HepG2 (cell line): Measurements from ENCODE around the gene GYS1. TPM values are rescaled to one million over a fixed set of nuclear protein-coding genes. Genes with fewer than 3 reads are reported as not detected.

ENCODE experiments used
- ATAC-seq: fragments of 200-7000 bp; cut with Tn5 transposase; 3 replicates; pipeline ENCODE4 v1.9.1; 2020; ENCODE audit warnings: mild to moderate bottlenecking, moderate library complexity
- BruUV-seq: library from RNA; stranded (reverse); fragments of 400-500 nt; replicated peaks from 2 replicates; lab custom pipeline; 2021; lab: Mats Ljungman, UMichigan
- CTCF ChIA-PET: fragments of 300-600 bp; formaldehyde crosslinking; extraction: SDS; loops from one replicate; lab custom pipeline; 2021; ENCODE audit warnings: low total read pairs, inconsistent platforms, low intra/inter-chr PET ratio; lab: Yijun Ruan, JAX
- POLR2A ChIA-PET: fragments of 350-600 bp; sonication (Branson Sonifier 250); formaldehyde crosslinking; loops from one replicate; lab custom pipeline; 2020; ENCODE audit warnings: antibody characterized with exemption, inconsistent platforms; lab: Yijun Ruan, JAX
- DNase-seq: peaks from one replicate; pipeline ENCODE4 v3.0.0-alpha.2; 2015; ENCODE audit warnings: low spot score
- FAIRE-seq: peaks from 3 replicates; lab custom pipeline; 2011; peaks lifted over from hg19 to GRCh38; lab: Jason Lieb, UNC
- H2AFZ ChIP-seq: one replicate; pipeline ENCODE4 v1.6.1; 2011; ENCODE audit warnings: low read length, inconsistent platforms
- H3K27ac ChIP-seq: fragments of 300-600 bp; 3 replicates; pipeline ENCODE4 v1.8.0; 2011; ENCODE audit warnings: mixed run types, mild to moderate bottlenecking, mixed read lengths, low read length, inconsistent platforms; ENCODE audit not compliant: insufficient read depth; ENCODE audit errors: extremely low read length
- H3K27me3 ChIP-seq, 2 experiments: fragments of 200-600 bp in 1 of 2; 2 replicates in 1 of 2; 3 replicates in 1 of 2; pipeline versions ENCODE4 v1.6.0 to v1.8.0; 2011; ENCODE audit warnings: low read length in 2 of 2, mild to moderate bottlenecking in 2 of 2, moderate library complexity in 2 of 2, inconsistent platforms in 1 of 2; ENCODE audit not compliant: insufficient read depth in 2 of 2, control insufficient read depth in 1 of 2
- H3K36me3 ChIP-seq, 2 experiments: fragments of 200-600 bp in 1 of 2; replicated peaks in 1 of 2; 2 replicates in 1 of 2; 3 replicates in 1 of 2; pipeline versions ENCODE4 v1.5.1 to v1.8.0; 2011; ENCODE audit warnings: low read length in 2 of 2, inconsistent platforms in 1 of 2; ENCODE audit not compliant: insufficient read depth in 2 of 2, control insufficient read depth in 1 of 2
- H3K4me1 ChIP-seq: 2 replicates; pipeline ENCODE4 v1.5.1; 2012; ENCODE audit warnings: low read length, inconsistent platforms; ENCODE audit not compliant: insufficient read depth
- H3K4me2 ChIP-seq: 2 replicates; pipeline ENCODE4 v1.6.0; 2011; ENCODE audit warnings: low read depth, low read length, inconsistent platforms
- H3K4me3 ChIP-seq, 3 experiments: fragments of 200-600 bp in 1 of 3; sonication (generic), shearing (Covaris generic) in 1 of 3; replicated peaks in 1 of 3; 2 replicates each; pipeline ENCODE4 v1.5.1; 2011 to 2016; ENCODE audit warnings: low read length in 3 of 3, inconsistent platforms in 2 of 3, low read depth in 2 of 3, mild to moderate bottlenecking in 2 of 3, control low read depth in 1 of 3, mixed read lengths in 1 of 3; ENCODE audit not compliant: insufficient read depth in 1 of 3
- H3K79me2 ChIP-seq: one replicate; pipeline ENCODE4 v1.6.1; 2011; ENCODE audit warnings: low read length, inconsistent platforms; ENCODE audit not compliant: insufficient read depth
- H3K9ac ChIP-seq: 2 replicates; pipeline ENCODE4 v1.6.0; 2011; ENCODE audit warnings: mild to moderate bottlenecking, low read depth, low read length, inconsistent platforms; ENCODE audit not compliant: insufficient read depth
- H3K9me3 ChIP-seq: 2 replicates; pipeline ENCODE4 v1.5.1; 2012; ENCODE audit warnings: mild to moderate bottlenecking, low read length
- H4K20me1 ChIP-seq: 2 replicates; pipeline ENCODE4 v1.6.0; 2011; ENCODE audit warnings: inconsistent platforms, mild to moderate bottlenecking, low read length, moderate library complexity; ENCODE audit not compliant: insufficient read depth
- ARID3A ChIP-seq: IDR thresholded peaks from 2 replicates; pipeline ENCODE4 v1.6.1; 2012; ENCODE audit warnings: low read depth, low read length, improper control_type of control experiment
- ETV5 ChIP-seq: IDR thresholded peaks from 2 replicates; pipeline ENCODE4 v1.6.1; 2018; ENCODE audit warnings: missing biosample characterization, missing genetic modification reagents, inconsistent platforms, borderline replicate concordance
- FOXP4 ChIP-seq: sonication (generic); formaldehyde crosslinking; IDR thresholded peaks from 2 replicates; pipeline ENCODE4 v1.4.0; 2020; ENCODE audit warnings: missing genetic modification reagents
- KDM4B ChIP-seq: sonication (generic); formaldehyde crosslinking; IDR thresholded peaks from 2 replicates; pipeline ENCODE4 v1.4.0; 2020; ENCODE audit warnings: missing genetic modification reagents
- RBFOX2 ChIP-seq: fragments of 200-400 bp; formaldehyde crosslinking; IDR thresholded peaks from 2 replicates; pipeline ENCODE4 v1.6.1; 2017; ENCODE audit warnings: low read depth, mild to moderate bottlenecking, low read length
- RNF2 ChIP-seq: fragments of 450-650 bp; conservative IDR thresholded peaks from 2 replicates; pipeline ENCODE4 v1.6.1; 2016; ENCODE audit warnings: low read depth
- SMAD9 ChIP-seq: sonication (generic); formaldehyde crosslinking; IDR thresholded peaks from 2 replicates; pipeline ENCODE4 v1.5.1; 2020; ENCODE audit warnings: mild to moderate bottlenecking, missing genetic modification reagents
- ZC3H4 ChIP-seq: sonication (generic); formaldehyde crosslinking; IDR thresholded peaks from 2 replicates; pipeline ENCODE4 v1.4.0; 2020; ENCODE audit warnings: missing genetic modification reagents, borderline replicate concordance
- ZNF572 ChIP-seq: sonication (generic); formaldehyde crosslinking; IDR thresholded peaks from 2 replicates; pipeline ENCODE4 v1.5.1; 2020; ENCODE audit warnings: mild to moderate bottlenecking, missing genetic modification reagents
- ZNF720 ChIP-seq: sonication (generic); formaldehyde crosslinking; IDR thresholded peaks from 2 replicates; pipeline ENCODE4 v1.4.0; 2020; ENCODE audit warnings: missing genetic modification reagents
- ZNF839 ChIP-seq: sonication (generic); formaldehyde crosslinking; IDR thresholded peaks from 2 replicates; pipeline ENCODE4 v1.4.0; 2020; ENCODE audit warnings: missing genetic modification reagents, mild to moderate bottlenecking, borderline replicate concordance
- ZSCAN20 ChIP-seq: sonication (generic); formaldehyde crosslinking; IDR thresholded peaks from 2 replicates; pipeline ENCODE4 v1.4.0; 2020; ENCODE audit warnings: missing genetic modification reagents, mild to moderate bottlenecking, borderline replicate concordance
- WGBS: methylation state at CpG from one replicate; pipeline ENCODE4 v1.1.6; 2017; ENCODE audit warnings: low lambda C conversion rate; 5-methylcytosine and 5-hydroxymethylcytosine counted together
- in situ Hi-C: cut with HindIII; loops from 2 replicates; pipeline ENCODE4 v1.10.0; 2017; ENCODE audit warnings: low pct_unique_long_range_greater_than_20kb; ENCODE audit not compliant: extremely low pct_ligation_motif_present
- intact Hi-C: fragments of 100-400 bp; cut with micrococcal nuclease; formaldehyde crosslinking; loops from one replicate; pipeline ENCODE4 v1.10.0; 2022; ENCODE audit not compliant: unreplicated experiment
- polyA plus RNA-seq, 8 experiments: library from polyadenylated mRNA; depleted of rRNA in 3 of 8; stranded (reverse) in 7 of 8; unstranded in 1 of 8; fragments of >200 nt; fragmentation: Illumina TruSeq in 4 of 8; extraction: Trizol in 4 of 8; gene quantifications; 2 replicates each; pipeline versions ENCODE4 v1.2.1 to v1.2.3, GENCODE V29; 2011 to 2016; ENCODE audit warnings: low read depth in 4 of 8, missing spikeins in 1 of 8, mixed read lengths in 1 of 8; ENCODE audit not compliant: insufficient read depth in 1 of 8
- total RNA-seq, 5 experiments: library from RNA; depleted of rRNA; stranded (reverse); fragments of >200 nt; fragmentation: Illumina TruSeq; extraction: Trizol; gene quantifications; 2 replicates each; pipeline ENCODE4 v1.2.3, GENCODE V29; 2016; ENCODE audit warnings: low read depth in 1 of 5
- TF ChIP-seq, protein P1 (sequence below): sonication (generic); formaldehyde crosslinking; IDR thresholded peaks from 2 replicates; pipeline ENCODE4 v1.4.0; 2020; ENCODE audit warnings: low read depth, missing genetic modification reagents

GYS1 gene
- total and polyA plus RNA-seq, 2 of the 13 experiments (the other 11 are each of a cell fraction or from before 2014, with no cell fraction given): 18.4 to 42.1 TPM

- DNase-seq (no peak), FAIRE-seq (no peak), ATAC-seq (no peak)
- Histone ChIP-seq H2AFZ (no peak overlapping the region), H3K27me3 (no peaks in the 10 kb centered on the region), H3K27ac (no peak overlapping the region), H3K4me3 (no peak overlapping the region), H3K36me3 (peaks cover 18 to 64% of the 10 kb centered on the region in 2 experiments; a peak in 4 of 5 replicates), H3K79me2 (no peaks in the 10 kb centered on the region), H3K9me3 (no peaks in the 10 kb centered on the region), H3K4me1 (no peaks in the 10 kb centered on the region), H3K4me2 (no peak overlapping the region), H3K9ac (no peak overlapping the region), H4K20me1 (no peaks in the 10 kb centered on the region)
- 88% methylated on average over 14 of the region's 17 CpGs for WGBS
- intact Hi-C loops: no loop called here
- ChIA-PET POLR2A (no interaction called here), CTCF (no interaction called here)
- no peak for TF ChIP-seq ZSCAN20 (CRISPR knock-in tag)
- TF ChIP-seq ZNF572 (CRISPR knock-in tag): no peak
- no peak for TF ChIP-seq ZC3H4 (CRISPR knock-in tag)
- no peak for TF ChIP-seq RNF2
- TF ChIP-seq ZNF720: no peak
- TF ChIP-seq SMAD9 (CRISPR knock-in tag): no peak
- no peak for TF ChIP-seq FOXP4
- no peak for TF ChIP-seq RBFOX2
- no TSS peak for BruUV-seq
- in situ Hi-C loops: no loop called here
Observed at GRCh38 chr19:49011194-49011593, 18.1 kb upstream of the GYS1 start.

- ChIA-PET POLR2A (no interaction called here), CTCF (no interaction called here)
- FAIRE-seq (no peak), ATAC-seq (no peak), DNase-seq (no peak)
- no peaks in the 10 kb centered on the region for H3K79me2 ChIP-seq
- intact Hi-C loops (no loop called here), in situ Hi-C loops (no loop called here)
- H3K36me3 ChIP-seq: peaks cover 21 to 66% of the 10 kb centered on the region in 2 experiments; a peak in 4 of 5 replicates
- no peak overlapping the region for H3K9ac ChIP-seq
- H3K27ac ChIP-seq: no peak overlapping the region
- H3K9me3 ChIP-seq: no peaks in the 10 kb centered on the region
- WGBS: 95% methylated on average over 17 of the region's 18 CpGs
- no peaks in the 10 kb centered on the region for H3K4me1 ChIP-seq
- H3K4me3 ChIP-seq: no peak overlapping the region
- H4K20me1 ChIP-seq: no peaks in the 10 kb centered on the region
- BruUV-seq: no TSS peak
- no peaks in the 10 kb centered on the region for H3K27me3 ChIP-seq
- no peak overlapping the region for H3K4me2 ChIP-seq
- H2AFZ ChIP-seq: no peak overlapping the region
- TF ChIP-seq, protein P1, sequence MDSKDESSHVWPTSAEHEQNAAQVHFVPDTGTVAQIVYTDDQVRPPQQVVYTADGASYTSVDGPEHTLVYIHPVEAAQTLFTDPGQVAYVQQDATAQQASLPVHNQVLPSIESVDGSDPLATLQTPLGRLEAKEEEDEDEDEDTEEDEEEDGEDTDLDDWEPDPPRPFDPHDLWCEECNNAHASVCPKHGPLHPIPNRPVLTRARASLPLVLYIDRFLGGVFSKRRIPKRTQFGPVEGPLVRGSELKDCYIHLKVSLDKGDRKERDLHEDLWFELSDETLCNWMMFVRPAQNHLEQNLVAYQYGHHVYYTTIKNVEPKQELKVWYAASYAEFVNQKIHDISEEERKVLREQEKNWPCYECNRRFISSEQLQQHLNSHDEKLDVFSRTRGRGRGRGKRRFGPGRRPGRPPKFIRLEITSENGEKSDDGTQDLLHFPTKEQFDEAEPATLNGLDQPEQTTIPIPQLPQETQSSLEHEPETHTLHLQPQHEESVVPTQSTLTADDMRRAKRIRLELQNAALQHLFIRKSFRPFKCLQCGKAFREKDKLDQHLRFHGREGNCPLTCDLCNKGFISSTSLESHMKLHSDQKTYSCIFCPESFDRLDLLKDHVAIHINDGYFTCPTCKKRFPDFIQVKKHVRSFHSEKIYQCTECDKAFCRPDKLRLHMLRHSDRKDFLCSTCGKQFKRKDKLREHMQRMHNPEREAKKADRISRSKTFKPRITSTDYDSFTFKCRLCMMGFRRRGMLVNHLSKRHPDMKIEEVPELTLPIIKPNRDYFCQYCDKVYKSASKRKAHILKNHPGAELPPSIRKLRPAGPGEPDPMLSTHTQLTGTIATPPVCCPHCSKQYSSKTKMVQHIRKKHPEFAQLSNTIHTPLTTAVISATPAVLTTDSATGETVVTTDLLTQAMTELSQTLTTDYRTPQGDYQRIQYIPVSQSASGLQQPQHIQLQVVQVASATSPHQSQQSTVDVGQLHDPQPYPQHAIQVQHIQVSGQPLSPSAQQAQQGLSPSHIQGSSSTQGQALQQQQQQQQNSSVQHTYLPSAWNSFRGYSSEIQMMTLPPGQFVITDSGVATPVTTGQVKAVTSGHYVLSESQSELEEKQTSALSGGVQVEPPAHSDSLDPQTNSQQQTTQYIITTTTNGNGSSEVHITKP (CRISPR knock-in tag): no peak
- TF ChIP-seq ZNF839 (CRISPR knock-in tag): no peak
- TF ChIP-seq ARID3A: no peak
- TF ChIP-seq ETV5 (CRISPR knock-in tag): no peak
- TF ChIP-seq KDM4B: no peak
Observed at GRCh38 chr19:49010453-49010852, 17.3 kb upstream of the GYS1 start.
